Gastroesophageal sphincter (tissue), 3 donors: Measurements from ENCODE around the gene FREM1.

ENCODE experiments used
- CTCF ChIP-seq, 4 experiments: fragments of 200-600 bp in 2 of 4; fragments of 450-650 bp in 2 of 4; sonication (generic) in 1 of 4; IDR thresholded peaks; one replicate each; pipeline ENCODE4 v1.5.1; 2017 to 2019; ENCODE audit warnings: antibody characterized with exemption in 4 of 4, mild to moderate bottlenecking in 2 of 4, moderate library complexity in 2 of 4
- EP300 ChIP-seq: sonication (generic); formaldehyde crosslinking; IDR thresholded peaks from one replicate; pipeline ENCODE4 v1.6.1; 2017; ENCODE audit warnings: antibody characterized with exemption, mild to moderate bottlenecking
- POLR2A ChIP-seq, 2 donors: fragments of 450-650 bp; IDR thresholded peaks; one replicate each; pipeline ENCODE4 v1.6.1; 2017; ENCODE audit warnings: antibody characterized with exemption in 2 of 2, mild to moderate bottlenecking in 2 of 2, moderate library complexity in 1 of 2
- POLR2AphosphoS5 ChIP-seq: sonication (generic); formaldehyde crosslinking; IDR thresholded peaks from one replicate; pipeline ENCODE4 v1.6.1; 2017; ENCODE audit warnings: antibody characterized with exemption

DNA sequence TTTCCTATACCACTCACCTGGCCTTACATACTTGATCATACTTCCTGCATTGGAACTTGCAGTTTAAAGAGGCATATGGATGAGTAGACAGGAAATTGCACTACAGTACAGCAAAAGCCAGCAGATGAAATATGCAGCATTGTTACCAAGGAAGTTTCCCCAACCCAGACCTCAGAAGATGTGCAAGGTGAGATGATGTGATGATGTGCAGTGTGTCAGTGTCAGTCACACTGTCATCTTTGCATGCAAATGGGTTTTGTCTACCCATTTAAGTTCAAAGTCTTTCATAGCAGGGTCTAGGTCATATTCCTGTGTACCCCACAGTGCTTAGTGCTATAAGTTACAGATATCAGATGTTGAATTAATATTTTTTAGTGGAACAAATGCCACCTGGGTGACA lies 98.4 kb downstream of the FREM1 start:
- no peak for TF ChIP-seq CTCF (IDR thresholded peaks at IDR 0.05)
- no peak for TF ChIP-seq POLR2AphosphoS5
- TF ChIP-seq POLR2A (IDR thresholded peaks at IDR 0.05), result no peak
- no peak for TF ChIP-seq EP300
